Transverse colon (tissue), 4 donors: ENCODE data around the gene PDCD6IP.

Experiments used
- EP300 ChIP-seq: sonication (generic); formaldehyde crosslinking; IDR thresholded peaks from one replicate; pipeline ENCODE4 v1.6.1; 2017; ENCODE audit warnings: antibody characterized with exemption, low read depth
- POLR2AphosphoS5 ChIP-seq, 3 donors: sonication (generic); formaldehyde crosslinking; IDR thresholded peaks; one replicate each; pipeline ENCODE4 v1.6.1; 2016; ENCODE audit warnings: antibody characterized with exemption in 3 of 3
- TF ChIP-seq, protein P1 (sequence below), 5 experiments: fragments of 200-600 bp in 3 of 5; fragments of 450-650 bp in 2 of 5; sonication (generic) in 3 of 5; IDR thresholded peaks; 1 replicate in 2 of 5; 2 replicates in 3 of 5; pipeline ENCODE4 v1.5.1; 2016 to 2017; ENCODE audit warnings: antibody characterized with exemption in 5 of 5, inconsistent platforms in 3 of 5, mild to moderate bottlenecking in 2 of 5, moderate library complexity in 1 of 5

DNA sequence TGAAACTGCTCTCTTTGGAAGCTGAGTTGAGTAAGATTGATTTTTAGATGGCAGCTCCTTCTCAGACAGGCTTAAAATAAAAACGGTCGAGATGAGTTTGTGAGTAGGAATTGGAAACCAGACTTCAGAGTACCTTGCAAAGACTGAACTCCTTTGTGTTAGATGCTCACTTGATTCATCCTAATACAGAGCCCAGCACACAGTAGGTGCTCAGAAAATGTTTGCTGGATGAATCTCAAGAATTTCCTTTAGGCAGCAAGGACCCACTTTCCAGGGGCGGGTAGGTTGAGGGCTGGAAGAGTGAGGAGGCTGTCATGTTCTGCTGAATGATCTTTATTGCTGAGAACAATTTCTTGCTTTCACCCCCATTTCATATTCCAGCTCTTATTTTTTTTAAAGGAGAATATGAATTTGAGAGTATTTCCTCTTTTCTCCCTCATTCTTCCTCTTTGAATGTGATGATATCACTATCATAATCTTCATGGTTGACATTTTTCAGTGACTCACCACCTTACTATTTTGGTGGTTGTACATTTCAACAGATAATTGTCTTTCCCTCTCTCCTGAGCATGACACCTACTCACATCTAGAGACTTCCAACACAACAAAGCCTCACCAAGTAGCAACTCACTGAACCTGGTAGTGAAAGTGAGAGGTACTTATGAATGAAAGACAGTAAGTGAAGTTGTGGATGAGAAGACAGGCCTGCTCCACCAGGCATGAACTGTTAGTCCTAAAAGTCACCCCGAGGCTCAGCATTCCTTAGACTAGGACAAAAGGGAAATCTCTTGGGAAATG is 113.3 kb downstream of the PDCD6IP start:
- TF ChIP-seq POLR2AphosphoS5 (IDR thresholded peaks at IDR 0.05) (no peak), EP300 (no peak)
- TF ChIP-seq, protein P1, sequence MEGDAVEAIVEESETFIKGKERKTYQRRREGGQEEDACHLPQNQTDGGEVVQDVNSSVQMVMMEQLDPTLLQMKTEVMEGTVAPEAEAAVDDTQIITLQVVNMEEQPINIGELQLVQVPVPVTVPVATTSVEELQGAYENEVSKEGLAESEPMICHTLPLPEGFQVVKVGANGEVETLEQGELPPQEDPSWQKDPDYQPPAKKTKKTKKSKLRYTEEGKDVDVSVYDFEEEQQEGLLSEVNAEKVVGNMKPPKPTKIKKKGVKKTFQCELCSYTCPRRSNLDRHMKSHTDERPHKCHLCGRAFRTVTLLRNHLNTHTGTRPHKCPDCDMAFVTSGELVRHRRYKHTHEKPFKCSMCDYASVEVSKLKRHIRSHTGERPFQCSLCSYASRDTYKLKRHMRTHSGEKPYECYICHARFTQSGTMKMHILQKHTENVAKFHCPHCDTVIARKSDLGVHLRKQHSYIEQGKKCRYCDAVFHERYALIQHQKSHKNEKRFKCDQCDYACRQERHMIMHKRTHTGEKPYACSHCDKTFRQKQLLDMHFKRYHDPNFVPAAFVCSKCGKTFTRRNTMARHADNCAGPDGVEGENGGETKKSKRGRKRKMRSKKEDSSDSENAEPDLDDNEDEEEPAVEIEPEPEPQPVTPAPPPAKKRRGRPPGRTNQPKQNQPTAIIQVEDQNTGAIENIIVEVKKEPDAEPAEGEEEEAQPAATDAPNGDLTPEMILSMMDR (IDR thresholded peaks at IDR 0.05) = no peak
